Measurements from ENCODE around the gene MC3R. TPM values are rescaled to one million over a fixed set of nuclear protein-coding genes. Genes with fewer than 3 reads are reported as not detected.

The MC3R gene
- total RNA-seq, 2 donors from 2014 or later, result not detected

- H3K27ac Mint-ChIP-seq, result no peak overlapping the region
These were observed 26.3 kb upstream of the MC3R start for GRCh38 chr20:56222201-56222600.

DNA sequence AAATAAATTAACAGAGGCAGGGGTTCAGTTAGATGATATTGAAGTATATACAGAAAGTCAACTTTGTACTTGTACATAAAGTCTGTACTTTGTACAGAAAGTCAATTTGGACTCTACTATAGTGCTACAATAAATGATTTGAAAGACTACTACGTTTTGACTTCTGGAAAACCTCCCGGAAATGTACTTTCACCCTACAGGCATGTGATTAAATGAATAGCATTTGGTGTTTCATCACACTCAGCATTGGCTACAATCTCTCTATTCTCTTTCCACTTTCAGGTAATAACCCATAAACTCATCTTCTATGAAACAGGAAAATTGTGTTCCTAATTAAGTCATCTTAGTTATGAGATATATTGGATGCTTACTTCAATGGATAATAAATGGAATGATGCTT lies 25.6 kb upstream of the MC3R start:
- no peaks in the 10 kb centered on the region for H3K27me3 Mint-ChIP-seq (ENCODE audit: low read depth)
- no peak for DNase-seq
- H3K9me3 Mint-ChIP-seq, result peaks cover 7 to 9% of the 10 kb centered on the region in 2 donors

More at GRCh38 chr20:56222201-56222600, 26.3 kb upstream of the MC3R start:
- ATAC-seq (replicated peaks in 1 of 2) (no peak), DNase-seq (no peak)
- peaks cover 7 to 9% of the 10 kb centered on the region in 2 donors for H3K9me3 Mint-ChIP-seq
- no peak overlapping the region for H3K4me3 Mint-ChIP-seq
- peaks cover 3 to 4% of the 10 kb centered on the region in 2 donors for H3K36me3 Mint-ChIP-seq (ENCODE audit: insufficient read depth in 2 of 2)
- no peaks in the 10 kb centered on the region for H3K27me3 Mint-ChIP-seq (ENCODE audit: low read depth)
- no peaks in the 10 kb centered on the region for H3K4me1 Mint-ChIP-seq (ENCODE audit: low read depth)

GRCh38 chr20:56223352-56223751 lies 25.2 kb upstream of the MC3R start:
- no peak for DNase-seq
- H3K36me3 Mint-ChIP-seq (ENCODE audit: insufficient read depth in 2 of 2), result peaks cover 3 to 4% of the 10 kb centered on the region in 2 donors
- H3K27ac Mint-ChIP-seq, result no peak overlapping the region
- no peaks in the 10 kb centered on the region for H3K27me3 Mint-ChIP-seq (ENCODE audit: low read depth)
- no peak overlapping the region for H3K4me3 Mint-ChIP-seq
- peaks cover 7 to 9% of the 10 kb centered on the region in 2 donors for H3K9me3 Mint-ChIP-seq
- no peaks in the 10 kb centered on the region for H3K4me1 Mint-ChIP-seq (ENCODE audit: low read depth)
- no peak for ATAC-seq (replicated peaks in 1 of 2)

More for the DNA sequence above, 25.6 kb upstream of the MC3R start:
- Mint-ChIP-seq H3K36me3 (ENCODE audit: insufficient read depth in 2 of 2) (peaks cover 3 to 4% of the 10 kb centered on the region in 2 donors), H3K4me3 (no peak overlapping the region), H3K4me1 (ENCODE audit: low read depth) (no peaks in the 10 kb centered on the region), H3K27ac (no peak overlapping the region)
- ATAC-seq (replicated peaks in 1 of 2), result no peak

GRCh38 chr20:56228021-56228420 lies 20.5 kb upstream of the MC3R start:
- no peak overlapping the region for H3K27ac Mint-ChIP-seq

DNA sequence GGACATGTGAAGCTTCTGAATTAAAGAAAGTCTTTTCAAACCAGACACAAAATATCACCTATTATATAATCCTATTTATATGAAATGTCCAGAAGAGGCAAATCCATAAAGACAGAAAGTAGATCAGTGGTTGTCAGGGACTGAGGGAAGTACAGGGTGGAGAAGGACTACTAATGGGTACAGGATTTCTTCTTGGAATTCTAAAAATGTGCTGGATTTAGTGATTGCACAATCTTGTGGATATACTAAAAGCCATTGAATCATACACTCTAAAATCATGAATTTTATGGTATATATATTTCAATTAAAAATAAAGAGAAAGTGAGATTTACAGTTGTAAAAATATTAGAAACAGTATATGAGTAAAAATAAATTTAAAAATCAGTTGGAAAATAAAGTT lies 18.7 kb upstream of the MC3R start:
- H3K4me1 Mint-ChIP-seq (ENCODE audit: low read depth), result no peaks in the 10 kb centered on the region
- peaks cover 0 to 2% of the 10 kb centered on the region in 2 donors for H3K36me3 Mint-ChIP-seq (ENCODE audit: insufficient read depth in 2 of 2)
- no peak for ATAC-seq (replicated peaks in 1 of 2)
- no peaks in the 10 kb centered on the region for H3K27me3 Mint-ChIP-seq (ENCODE audit: low read depth)
- peaks cover 8 to 11% of the 10 kb centered on the region in 2 donors for H3K9me3 Mint-ChIP-seq
- no peak for DNase-seq
- no peak overlapping the region for H3K27ac Mint-ChIP-seq
- no peak overlapping the region for H3K4me3 Mint-ChIP-seq

More at GRCh38 chr20:56228021-56228420, 20.5 kb upstream of the MC3R start:
- ATAC-seq (replicated peaks in 1 of 2) (no peak), DNase-seq (no peak)
- Mint-ChIP-seq H3K4me1 (ENCODE audit: low read depth) (no peaks in the 10 kb centered on the region), H3K27me3 (ENCODE audit: low read depth) (no peaks in the 10 kb centered on the region), H3K36me3 (ENCODE audit: insufficient read depth in 2 of 2) (no peaks in the 10 kb centered on the region), H3K9me3 (no peaks in the 10 kb centered on the region), H3K4me3 (no peak overlapping the region)

- H3K27me3 Mint-ChIP-seq (ENCODE audit: low read depth), result peaks cover 8% of the 10 kb centered on the region
- no peak overlapping the region for H3K4me3 Mint-ChIP-seq
- peaks cover 13 to 17% of the 10 kb centered on the region in 2 donors for H3K9me3 Mint-ChIP-seq
- H3K27ac Mint-ChIP-seq, result no peak overlapping the region
- ATAC-seq (replicated peaks in 1 of 2) (no peak), DNase-seq (no peak)
- H3K4me1 Mint-ChIP-seq (ENCODE audit: low read depth), result no peaks in the 10 kb centered on the region
- peaks cover 2 to 3% of the 10 kb centered on the region in 2 donors for H3K36me3 Mint-ChIP-seq (ENCODE audit: insufficient read depth in 2 of 2)
These were observed 14.4 kb upstream of the MC3R start for GRCh38 chr20:56234110-56234509.

GRCh38 chr20:56237335-56237734 lies 11.2 kb upstream of the MC3R start:
- Mint-ChIP-seq H3K27ac (no peak overlapping the region), H3K4me3 (no peak overlapping the region), H3K4me1 (ENCODE audit: low read depth) (no peaks in the 10 kb centered on the region)

DNA sequence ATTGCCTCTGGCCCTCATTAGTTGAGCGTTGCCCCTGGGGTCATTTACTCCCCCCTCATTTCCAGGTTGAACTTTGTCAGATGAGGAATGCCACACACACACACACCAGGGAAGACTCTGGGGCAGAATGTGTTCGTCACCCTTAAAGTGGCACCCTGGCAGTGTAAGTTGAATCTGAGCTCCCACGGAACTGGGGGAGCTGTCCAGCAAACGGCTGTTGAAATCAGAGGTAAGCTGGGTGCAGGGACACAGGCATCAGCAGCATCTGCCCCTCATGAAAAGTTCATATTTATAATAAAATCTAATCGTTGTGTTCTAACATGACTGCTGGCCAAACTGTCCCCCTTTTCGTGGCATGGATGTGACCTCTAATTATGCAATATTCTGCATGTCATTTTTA lies 4.3 kb upstream of the MC3R start:
- Mint-ChIP-seq H3K4me3 (no peak overlapping the region), H3K27ac (no peak overlapping the region), H3K27me3 (ENCODE audit: low read depth) (peaks cover 26% of the 10 kb centered on the region), H3K36me3 (ENCODE audit: insufficient read depth in 2 of 2) (no peaks in the 10 kb centered on the region), H3K9me3 (peaks cover 0 to 3% of the 10 kb centered on the region in 2 donors), H3K4me1 (ENCODE audit: low read depth) (no peaks in the 10 kb centered on the region)
- DNase-seq, result no peak
- ATAC-seq (replicated peaks in 1 of 2), result no peak

More at GRCh38 chr20:56237335-56237734, 11.2 kb upstream of the MC3R start:
- DNase-seq (no peak), ATAC-seq (replicated peaks in 1 of 2) (no peak)
- Mint-ChIP-seq H3K36me3 (ENCODE audit: insufficient read depth in 2 of 2) (peaks cover 2 to 3% of the 10 kb centered on the region in 2 donors), H3K27me3 (ENCODE audit: low read depth) (peaks cover 12% of the 10 kb centered on the region), H3K9me3 (peaks cover 17% of the 10 kb centered on the region in 2 donors)

- no peak overlapping the region for H3K4me3 Mint-ChIP-seq
- no peak overlapping the region for H3K27ac Mint-ChIP-seq
- peaks cover 34% of the 10 kb centered on the region for H3K27me3 Mint-ChIP-seq (ENCODE audit: low read depth)
- no peak for ATAC-seq (replicated peaks in 1 of 2)
- H3K36me3 Mint-ChIP-seq (ENCODE audit: insufficient read depth in 2 of 2), result no peaks in the 10 kb centered on the region
- no peaks in the 10 kb centered on the region for H3K4me1 Mint-ChIP-seq (ENCODE audit: low read depth)
- no peak for DNase-seq
- no peaks in the 10 kb centered on the region for H3K9me3 Mint-ChIP-seq
These were observed 2.8 kb upstream of the MC3R start for GRCh38 chr20:56245761-56246160.

- no peak overlapping the region for H3K27ac Mint-ChIP-seq
- no peaks in the 10 kb centered on the region for H3K4me1 Mint-ChIP-seq (ENCODE audit: low read depth)
- H3K9me3 Mint-ChIP-seq, result no peaks in the 10 kb centered on the region
- peaks cover 41% of the 10 kb centered on the region for H3K27me3 Mint-ChIP-seq (ENCODE audit: low read depth)
- H3K4me3 Mint-ChIP-seq, result no peak overlapping the region
- no peak for ATAC-seq (replicated peaks in 1 of 2)
- H3K36me3 Mint-ChIP-seq (ENCODE audit: insufficient read depth in 2 of 2), result no peaks in the 10 kb centered on the region
- peak; percentile 23 to 27 for DNase-seq
These were observed 868 bp downstream of the MC3R start for GRCh38 chr20:56249244-56249955.

GRCh38 chr20:56249956-56250355 lies 1.4 kb downstream of the MC3R start:
- Mint-ChIP-seq H3K4me1 (ENCODE audit: low read depth) (no peaks in the 10 kb centered on the region), H3K4me3 (no peak overlapping the region), H3K27me3 (ENCODE audit: low read depth) (peaks cover 41% of the 10 kb centered on the region)

DNA sequence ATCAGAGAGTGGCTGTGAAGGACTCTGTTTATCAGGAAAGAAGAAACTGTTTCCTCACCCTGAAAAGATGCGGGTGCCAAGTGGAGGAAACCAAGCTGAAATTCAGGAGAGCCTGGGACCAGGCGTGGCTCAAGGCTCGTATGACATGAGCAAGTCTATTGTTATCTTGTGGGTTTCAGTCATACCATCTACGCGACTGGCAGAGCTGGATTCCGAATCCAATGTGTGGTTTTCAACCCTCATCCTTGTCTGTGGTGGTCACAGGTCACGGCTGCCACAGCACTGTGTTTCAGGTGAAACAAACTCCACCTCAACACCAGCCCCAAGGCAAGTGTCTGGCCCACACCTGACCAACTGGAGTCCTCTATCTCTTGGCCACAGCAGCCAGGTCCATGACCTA lies 9.1 kb downstream of the MC3R start:
- H3K4me1 Mint-ChIP-seq (ENCODE audit: low read depth), result no peaks in the 10 kb centered on the region
- no peak for ATAC-seq (replicated peaks in 1 of 2)
- H3K27me3 Mint-ChIP-seq (ENCODE audit: low read depth), result peaks cover 24% of the 10 kb centered on the region
- H3K4me3 Mint-ChIP-seq, result no peak overlapping the region
- no peak overlapping the region for H3K27ac Mint-ChIP-seq
- no peak for DNase-seq
- H3K9me3 Mint-ChIP-seq, result no peaks in the 10 kb centered on the region
- no peaks in the 10 kb centered on the region for H3K36me3 Mint-ChIP-seq (ENCODE audit: insufficient read depth in 2 of 2)

More at GRCh38 chr20:56249956-56250355, 1.4 kb downstream of the MC3R start:
- no peak for ATAC-seq (replicated peaks in 1 of 2)
- Mint-ChIP-seq H3K27ac (no peak overlapping the region), H3K9me3 (no peaks in the 10 kb centered on the region), H3K36me3 (ENCODE audit: insufficient read depth in 2 of 2) (no peaks in the 10 kb centered on the region)
- DNase-seq, result no peak

GRCh38 chr20:56259948-56260347 lies 11.4 kb downstream of the MC3R start:
- DNase-seq (no peak), ATAC-seq (replicated peaks in 1 of 2) (no peak)
- Mint-ChIP-seq H3K9me3 (no peaks in the 10 kb centered on the region), H3K27me3 (ENCODE audit: low read depth) (peaks cover 16% of the 10 kb centered on the region), H3K4me1 (ENCODE audit: low read depth) (no peaks in the 10 kb centered on the region), H3K4me3 (no peak overlapping the region), H3K27ac (no peak overlapping the region), H3K36me3 (ENCODE audit: insufficient read depth in 2 of 2) (no peaks in the 10 kb centered on the region)

GRCh38 chr20:56268536-56268935 lies 20.0 kb downstream of the MC3R start:
- ATAC-seq (replicated peaks in 1 of 2), result no peak

More at GRCh38 chr20:56268536-56268935, 20.0 kb downstream of the MC3R start:
- Mint-ChIP-seq H3K27ac (no peak overlapping the region), H3K4me3 (no peak overlapping the region), H3K9me3 (no peaks in the 10 kb centered on the region), H3K36me3 (ENCODE audit: insufficient read depth in 2 of 2) (no peaks in the 10 kb centered on the region), H3K4me1 (ENCODE audit: low read depth) (no peaks in the 10 kb centered on the region), H3K27me3 (ENCODE audit: low read depth) (peaks cover 6% of the 10 kb centered on the region)
- DNase-seq, result no peak
